Right lung (tissue), 5 donors: ENCODE data around the gene JMJD1C. TPM values are rescaled to one million over a fixed set of nuclear protein-coding genes. Genes with fewer than 3 reads are reported as not detected.

ENCODE experiments used
- DNase-seq, 2 donors: peaks; one replicate each; pipeline ENCODE4 v3.0.0-alpha.2; 2013
- polyA plus RNA-seq, 5 donors: library from polyadenylated mRNA; unstranded; fragments of 120-200 nt; gene quantifications; one replicate each; pipeline versions ENCODE4 v1.2.1 to v1.2.3, GENCODE V29; 2013; ENCODE audit warnings: inconsistent platforms in 1 of 5, low replicate concordance in 1 of 5; ENCODE audit not compliant: insufficient read length in 5 of 5, insufficient read depth in 1 of 5

Gene JMJD1C
- polyA plus RNA-seq, 5 donors = 72.1 to 130 (median 102) TPM

DNA sequence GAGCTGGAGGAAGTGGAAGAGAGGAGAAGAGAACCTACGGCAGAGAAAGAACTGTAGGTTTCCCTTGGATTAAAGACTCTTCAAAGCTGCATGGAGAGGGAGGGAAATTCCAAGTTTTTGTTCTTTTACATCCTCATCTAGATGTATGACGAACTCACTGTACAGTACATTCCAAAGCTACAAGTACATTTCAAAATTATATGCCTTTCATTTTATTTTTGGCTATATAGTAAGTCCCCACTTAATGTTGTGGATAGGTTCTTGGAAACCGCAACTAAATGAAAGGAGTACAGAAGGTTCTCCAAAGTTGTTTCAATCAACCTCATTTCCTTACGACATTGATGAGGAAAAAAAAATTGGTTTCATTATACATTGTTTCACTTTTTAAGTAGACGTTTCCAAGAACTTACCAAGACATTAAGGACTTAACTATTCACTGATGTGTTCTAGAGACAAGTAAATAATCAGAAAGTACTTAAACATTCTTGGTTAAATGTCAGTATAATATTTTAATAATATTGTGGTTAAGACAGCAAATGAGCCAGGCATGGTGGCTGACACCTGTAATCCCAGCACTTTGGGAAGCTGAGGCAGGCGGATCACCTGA lies 16.1 kb upstream of the JMJD1C start:
- DNase-seq = peak; percentile 21 to 23

DNA sequence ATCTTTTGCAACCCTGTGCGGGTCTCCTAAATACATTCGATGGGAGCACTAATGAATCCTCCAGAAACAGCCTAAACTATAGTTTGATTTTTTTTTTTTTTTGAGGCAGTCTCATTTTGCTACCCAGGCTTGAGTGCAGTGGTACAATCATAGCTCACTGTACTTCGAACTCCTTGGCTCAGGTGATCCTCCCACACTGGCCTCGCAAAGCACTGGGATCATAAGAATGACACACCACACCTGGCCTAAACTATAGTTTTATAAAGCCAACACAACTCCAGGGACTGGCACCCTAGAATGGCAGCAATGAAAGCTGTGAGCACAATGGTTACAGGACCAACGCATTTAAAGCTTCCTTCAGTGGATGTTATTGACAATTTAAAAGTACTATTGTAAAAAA lies 14.5 kb upstream of the JMJD1C start:
- DNase-seq = no peak

DNA sequence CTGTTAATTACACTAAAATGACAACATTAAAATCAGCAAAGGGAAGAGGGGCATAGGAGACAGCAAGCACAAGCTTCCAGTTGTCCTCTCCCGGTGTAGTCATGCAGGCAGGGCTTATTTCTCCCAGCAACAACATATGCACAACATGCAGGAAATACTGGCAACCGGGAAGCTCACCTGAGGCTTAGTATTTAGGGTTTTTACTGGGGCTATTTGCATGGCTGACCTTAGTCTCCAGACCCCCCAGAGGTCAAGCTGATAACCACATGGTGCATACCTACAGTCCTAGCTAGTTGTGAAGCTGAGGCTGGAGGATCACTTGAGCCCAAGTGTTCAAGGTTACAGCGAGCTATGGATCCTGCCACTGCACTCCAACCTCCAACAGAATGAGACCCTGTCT lies 12.8 kb upstream of the JMJD1C start:
- DNase-seq = no peak

DNA sequence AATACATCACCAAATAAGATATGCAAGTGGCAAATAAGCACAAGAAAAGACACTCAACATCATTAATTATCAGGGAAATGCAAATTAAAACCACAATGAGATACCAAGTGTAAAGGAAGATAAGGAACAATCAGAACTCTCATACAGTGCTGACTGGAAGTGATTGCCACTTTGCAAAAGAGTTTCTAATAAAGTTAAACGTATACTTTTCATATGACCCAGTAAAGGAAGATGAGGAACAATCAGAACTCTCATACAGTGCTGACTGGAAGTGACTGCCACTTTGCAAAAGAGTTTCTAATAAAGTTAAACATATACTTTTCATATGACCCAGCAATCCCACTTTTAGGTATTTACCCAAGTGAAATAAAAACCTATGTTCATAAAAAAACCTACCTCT lies 12.2 kb upstream of the JMJD1C start:
- no peak for DNase-seq

DNA sequence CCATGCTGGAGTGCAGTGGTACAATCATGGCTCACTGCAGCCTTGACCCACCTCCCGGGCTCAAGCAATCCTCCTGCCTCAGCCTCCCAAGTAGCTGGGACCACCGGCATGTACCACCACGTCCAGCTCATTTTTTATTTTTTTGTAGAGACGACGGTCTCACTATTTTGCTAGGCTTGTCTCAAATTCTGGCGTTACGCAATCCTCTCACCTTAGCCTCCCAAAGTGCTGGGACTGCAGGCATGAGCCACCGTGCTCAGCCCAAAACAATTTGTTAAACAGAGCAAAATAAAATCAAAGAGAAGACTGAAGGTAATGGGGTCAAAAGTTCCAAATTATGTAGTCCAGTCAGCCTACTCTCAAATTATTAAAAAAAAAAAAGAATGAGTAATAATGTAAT lies 8.7 kb upstream of the JMJD1C start:
- DNase-seq = no peak

DNA sequence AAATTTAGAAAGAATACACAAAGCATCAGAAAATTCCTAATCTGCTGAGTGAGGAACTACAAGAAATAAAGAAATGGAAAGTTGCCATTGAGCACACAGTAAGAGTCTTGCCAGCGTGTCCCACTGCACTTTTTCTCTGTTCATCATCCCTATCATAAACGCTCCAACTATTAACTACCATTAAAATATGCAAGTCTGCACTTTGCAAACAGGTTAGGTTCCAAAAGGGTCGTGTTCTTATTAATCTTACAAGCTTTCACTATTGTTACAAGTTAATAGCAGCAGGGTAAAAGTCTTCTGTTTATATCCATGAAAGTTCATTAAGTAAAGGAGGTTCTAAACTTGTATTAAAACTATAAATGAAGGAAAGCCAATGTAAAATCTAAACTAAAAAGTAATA lies 5.2 kb upstream of the JMJD1C start:
- no peak for DNase-seq

DNA sequence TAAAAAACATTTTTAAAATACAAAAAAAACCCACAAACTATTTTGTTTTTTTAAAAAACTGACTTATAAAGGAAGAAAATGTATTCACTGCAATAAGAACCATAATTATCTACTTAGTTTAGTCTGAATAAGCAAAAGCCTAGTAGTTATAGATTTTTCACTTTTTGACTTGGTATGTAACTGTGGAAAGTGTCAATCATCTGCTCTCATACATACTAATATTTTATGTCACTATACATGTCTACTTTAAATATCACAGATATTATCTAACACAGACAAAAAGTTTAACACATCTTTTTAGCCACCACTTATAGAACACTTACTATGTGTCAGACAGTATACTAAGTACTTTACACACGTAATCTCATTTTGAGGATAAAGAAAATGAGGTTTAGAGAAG lies 3.2 kb upstream of the JMJD1C start:
- no peak for DNase-seq

DNA sequence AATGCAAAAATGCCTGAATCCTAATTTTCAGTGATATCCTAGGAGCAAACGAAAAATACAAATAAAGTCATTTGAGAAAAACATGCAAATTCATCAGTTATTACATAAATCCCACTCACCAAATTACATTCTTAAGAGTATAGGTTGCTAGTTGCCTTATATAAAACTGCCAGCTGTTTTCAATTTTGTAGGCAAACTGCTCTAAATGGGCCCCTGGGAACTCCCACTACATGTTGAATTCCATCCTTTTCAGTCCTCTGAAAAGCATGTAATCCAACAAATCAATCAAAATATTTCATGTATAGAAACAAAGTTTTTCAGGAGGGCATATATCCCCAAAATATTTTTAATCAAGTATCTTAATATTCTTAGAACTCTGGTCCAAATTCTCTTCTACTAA lies 2.1 kb upstream of the JMJD1C start:
- no peak for DNase-seq

DNA sequence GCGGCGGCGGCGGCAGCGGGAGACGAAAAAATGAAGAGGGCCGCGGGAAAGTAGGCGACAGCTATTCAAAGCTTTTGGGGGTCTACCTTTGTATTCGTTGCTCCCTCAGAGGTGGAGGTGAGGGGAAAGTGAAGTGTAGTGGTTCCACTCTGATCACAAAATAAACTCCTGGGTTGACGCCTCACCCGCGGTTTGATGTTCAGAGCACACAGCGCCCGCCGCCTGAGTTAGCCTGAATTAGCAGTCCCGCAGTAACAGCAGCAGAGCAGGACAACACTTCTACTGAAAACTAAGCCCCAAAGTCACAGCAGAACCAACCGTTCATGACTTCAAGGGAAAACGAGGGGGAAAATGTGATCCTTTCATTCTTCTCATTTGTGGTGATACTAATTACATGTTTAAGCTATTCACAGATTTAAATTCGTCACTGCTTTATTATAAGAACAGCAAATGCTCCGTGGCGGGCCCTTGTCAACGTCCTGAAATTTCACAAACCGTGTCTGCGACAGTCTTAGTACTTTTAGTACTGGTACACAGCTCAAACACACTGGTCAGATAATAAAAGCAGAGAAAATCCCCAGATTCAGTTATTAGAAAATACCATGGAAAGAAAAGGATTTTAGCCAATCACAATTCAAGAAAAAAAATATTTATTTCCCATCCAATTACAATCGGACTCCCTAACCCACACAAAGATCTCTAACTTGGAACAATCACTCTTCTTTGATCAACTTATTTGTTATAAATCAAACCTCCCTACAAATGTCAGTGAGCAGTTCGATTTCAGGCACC lies 563 bp upstream of the JMJD1C start:
- peak in 1 of 2 donors; percentile 67 for DNase-seq

DNA sequence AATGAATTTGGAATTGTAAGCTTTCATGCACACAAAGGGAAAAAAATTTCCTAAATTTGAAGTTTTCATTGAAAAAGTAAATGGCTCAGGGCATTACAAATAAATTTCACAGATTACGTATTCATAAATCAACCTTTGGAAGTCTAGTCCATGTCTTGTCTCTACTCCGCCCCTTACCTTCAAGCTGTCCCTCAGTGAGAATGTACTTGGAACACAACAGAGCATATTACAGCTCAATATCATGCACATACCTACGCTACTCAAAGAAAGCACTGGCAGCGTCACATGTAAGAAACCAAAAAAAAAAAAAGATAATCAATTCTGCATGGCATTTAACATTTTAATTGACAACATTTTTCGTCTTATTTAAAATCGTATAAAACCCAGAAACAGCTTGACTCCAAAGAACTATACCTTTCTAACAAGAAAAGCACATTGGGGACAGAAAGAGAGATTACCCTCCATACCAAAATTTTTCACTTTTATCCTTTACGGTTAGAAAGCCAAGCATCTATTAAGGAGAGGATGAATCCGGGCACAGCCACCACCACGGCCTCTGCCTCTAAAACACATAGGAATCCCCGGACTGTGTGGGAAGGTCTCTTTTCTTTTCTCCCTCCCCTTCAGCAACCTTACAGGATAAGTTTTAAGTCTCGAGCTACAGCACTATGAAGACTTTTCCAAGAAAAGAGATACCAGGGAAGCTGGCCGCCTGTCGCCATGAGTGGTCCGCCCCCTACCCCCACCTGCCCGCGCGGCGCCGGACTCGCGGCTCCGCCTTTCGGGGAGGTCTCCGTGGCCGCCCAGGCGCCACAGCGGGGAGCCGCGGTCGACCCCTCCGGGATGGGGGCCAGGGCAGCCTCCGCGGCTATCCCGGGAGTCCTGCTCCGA lies 1.1 kb downstream of the JMJD1C start:
- peak in 1 of 2 donors; percentile 59 for DNase-seq

DNA sequence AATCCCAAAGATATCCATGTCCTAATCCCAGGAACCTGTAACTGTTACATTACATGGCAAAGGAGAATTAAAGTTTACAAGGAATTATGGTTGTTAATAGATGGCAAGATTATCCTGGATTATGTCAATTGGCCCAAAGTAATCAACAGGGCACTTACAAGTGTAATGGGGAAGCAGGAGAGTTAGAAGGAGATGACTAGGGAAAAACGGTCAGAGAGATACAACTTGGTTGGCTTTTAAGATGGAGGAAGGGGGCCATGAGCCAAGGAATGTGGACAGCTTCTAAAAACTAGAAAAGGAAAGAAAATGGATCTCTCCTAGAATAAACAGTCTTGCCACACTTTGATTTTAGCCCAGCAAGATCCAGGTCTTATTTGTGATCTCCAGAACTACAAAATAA lies 3.3 kb downstream of the JMJD1C start:
- DNase-seq = no peak

DNA sequence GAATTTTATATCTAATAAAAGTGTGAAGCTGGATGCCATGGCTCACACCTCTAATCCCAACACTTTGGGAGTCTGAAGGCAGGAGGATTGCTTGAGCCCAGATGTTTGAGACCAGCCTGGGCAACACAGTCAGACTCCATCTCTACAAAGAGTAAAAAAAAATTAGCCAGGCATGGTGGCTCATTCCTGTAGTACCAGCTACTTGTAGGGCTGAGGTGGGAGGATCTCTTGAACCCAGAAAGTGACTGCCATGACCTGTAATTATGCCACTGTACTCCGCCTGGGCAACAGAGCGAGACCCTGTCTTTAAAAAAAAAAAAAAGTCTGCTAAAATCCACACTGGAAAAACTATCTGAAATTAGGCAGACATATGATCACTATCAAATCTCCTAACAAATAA lies 7.6 kb downstream of the JMJD1C start:
- DNase-seq = no peak

DNA sequence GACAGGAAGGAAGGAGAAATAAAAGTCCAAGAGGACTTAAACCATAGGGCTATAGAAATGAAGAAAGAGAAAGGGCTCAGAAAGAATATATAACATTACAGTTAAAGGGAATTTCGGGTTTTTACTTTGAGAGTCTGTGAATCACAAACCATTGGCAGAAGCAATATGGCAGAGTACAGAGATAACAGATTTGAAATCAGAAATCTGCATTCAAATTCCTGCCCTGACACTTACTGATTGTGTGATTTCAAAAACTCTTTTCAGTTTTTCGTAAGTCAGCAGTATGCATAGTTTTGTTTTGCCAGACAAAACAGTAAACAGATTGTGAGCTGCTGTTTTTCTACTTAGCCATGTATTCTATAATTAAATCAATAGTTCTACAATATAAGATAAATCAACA lies 8.2 kb downstream of the JMJD1C start:
- DNase-seq = no peak

DNA sequence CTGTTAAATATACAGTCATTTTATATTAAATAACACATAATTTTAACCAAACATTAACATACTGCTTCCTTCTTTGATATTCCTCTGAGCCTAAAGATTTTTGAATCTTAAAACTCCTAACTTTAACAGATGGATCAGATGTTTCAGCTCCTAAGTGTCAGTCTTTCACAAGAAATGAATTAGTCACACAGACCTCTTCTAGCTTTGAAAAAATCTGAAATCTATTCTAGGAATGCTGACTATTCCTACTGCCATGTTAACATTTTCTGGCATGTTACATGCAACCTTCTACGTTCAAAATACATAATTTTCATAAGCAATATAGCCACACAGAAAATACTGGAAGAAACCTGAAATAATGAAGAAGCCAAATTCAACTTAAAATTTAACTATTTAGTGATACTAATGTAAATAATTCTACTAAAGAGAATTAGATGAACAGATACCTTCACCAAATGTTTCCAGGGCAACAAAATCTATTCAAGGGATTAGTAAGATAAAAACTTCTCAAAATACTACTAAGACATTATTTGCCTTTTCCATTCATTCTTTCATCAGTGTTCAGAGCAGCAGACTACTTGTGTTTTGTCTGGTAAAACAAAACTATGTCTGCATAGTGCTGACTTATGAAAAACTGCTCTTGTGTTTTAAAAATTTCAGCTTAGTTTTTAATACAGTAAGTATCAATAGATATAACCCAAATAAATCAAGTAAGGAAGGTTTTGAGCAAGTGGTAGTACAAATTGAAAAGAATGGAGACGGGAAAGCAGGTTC lies 9.2 kb downstream of the JMJD1C start:
- DNase-seq = no peak

DNA sequence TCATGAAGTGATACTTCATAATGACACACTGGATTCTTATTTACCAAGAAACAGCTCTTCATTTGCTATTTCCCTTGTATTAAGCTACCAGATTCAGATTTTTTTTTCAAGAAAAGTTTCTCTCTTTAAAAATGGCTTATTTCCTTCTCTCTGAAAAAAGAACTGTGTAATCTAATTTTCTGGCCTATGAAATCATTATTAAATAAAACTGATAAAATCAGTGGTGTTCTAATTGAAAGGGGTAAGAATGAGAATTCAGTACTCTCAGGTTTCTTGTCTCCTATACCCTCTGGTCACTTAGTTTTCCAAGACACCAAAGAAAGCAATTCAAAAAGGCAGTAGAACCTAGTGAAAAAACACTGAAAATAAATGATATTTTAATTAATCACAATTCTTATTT lies 10.3 kb downstream of the JMJD1C start:
- no peak for DNase-seq

DNA sequence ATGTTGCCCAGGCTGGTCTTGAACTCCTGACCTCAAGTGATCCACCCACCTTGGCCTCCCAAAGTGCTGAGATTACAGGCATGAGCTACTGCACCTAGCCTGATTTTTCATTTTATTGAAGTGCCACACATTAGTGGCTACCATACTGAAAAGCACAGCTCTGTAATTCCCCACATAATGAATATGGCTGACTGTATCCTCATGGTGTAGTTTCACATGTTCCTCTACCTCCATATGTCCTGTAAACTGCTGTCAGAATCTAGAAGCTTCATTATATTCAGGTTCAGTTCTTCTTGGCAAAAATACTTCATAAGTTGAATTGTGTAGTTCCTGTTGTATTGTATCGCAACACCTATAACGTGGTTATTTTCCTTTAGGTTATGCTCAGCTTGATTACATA lies 11.1 kb downstream of the JMJD1C start:
- no peak for DNase-seq

DNA sequence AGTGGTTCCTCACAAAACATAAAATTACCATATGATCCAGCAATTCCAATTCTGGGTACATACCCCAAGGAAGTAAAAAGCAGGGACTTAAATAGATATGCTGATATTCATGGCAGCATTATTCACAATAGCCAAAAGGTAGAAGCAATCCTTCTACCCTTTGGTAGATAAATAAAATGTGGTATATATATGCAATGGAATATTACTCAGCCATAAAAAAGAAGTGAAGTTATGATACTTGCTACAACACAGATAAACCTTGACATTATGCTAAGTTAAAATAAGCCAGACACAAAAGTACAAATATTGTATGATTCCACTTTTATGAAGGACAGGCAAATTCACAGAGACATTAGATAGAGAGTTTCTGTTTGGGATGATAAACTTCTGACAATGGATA lies 13.3 kb downstream of the JMJD1C start:
- DNase-seq = no peak

DNA sequence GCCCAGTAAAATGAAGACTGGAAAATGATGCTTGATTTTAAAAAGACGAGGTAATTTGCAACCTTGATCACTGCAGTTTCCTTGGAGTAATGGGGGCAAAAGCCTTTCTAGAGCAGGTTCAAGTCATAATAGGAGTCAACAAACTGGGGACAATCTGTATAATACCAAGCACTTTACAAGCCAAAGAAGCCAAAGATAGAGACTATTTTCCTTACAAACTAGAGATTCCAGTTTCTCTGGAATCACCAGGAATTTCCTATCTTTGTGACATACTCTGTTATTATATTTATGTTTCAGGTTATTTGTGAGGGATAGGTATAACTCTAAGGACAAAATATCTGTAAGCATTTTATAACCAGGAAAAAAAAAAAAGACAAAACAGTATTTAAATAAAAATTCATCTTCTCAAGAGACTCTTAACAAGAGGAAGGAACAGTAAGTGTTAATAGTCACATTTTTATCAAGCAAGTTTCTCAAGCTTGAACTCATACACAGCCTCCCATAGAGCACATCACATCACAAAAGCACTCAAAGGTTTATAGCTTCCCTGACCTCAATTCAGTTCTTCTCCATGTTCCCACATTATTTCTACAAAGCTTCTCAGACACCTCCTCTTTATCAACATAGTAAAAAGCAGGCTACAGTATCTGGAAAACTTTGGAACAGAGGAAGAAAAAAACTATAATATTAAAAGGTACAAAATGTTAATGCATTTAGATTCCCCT lies 18.9 kb downstream of the JMJD1C start:
- DNase-seq = no peak

DNA sequence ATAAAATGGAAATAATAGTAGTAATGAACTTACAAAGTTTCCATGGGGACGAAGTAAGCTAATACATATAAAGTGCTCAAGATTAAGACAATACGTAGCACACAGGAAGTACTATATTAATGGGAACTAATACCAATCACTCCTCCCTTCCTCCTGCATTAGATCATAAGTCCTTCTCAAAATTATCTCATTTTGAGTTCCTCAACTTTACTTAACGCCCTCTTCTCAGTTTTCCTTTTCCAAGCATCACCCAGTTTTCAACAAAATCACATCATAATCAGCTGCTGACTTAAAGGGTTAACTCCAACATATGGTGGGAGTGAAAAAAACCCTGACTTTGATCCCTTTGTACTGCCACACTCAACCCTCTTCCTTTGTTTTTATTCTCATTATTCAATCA lies 24.4 kb downstream of the JMJD1C start:
- no peak for DNase-seq

DNA sequence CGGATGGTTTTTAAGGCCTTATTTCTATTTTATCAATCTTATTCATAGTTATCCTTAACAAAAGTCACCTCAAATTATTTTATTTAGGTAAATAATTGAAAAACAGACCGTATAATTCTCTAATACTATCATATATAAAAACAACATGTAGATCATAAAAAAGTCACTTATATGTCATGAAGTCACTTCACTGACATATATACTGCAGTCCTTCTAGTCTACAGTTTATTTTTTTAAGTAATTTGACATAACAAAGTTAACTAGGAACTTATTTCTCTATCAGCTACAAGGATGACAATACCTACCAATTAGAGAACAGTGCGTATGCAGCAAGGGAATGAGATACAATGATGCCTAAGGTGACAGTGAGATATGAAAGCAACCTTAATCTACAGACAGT lies 26.2 kb downstream of the JMJD1C start:
- no peak for DNase-seq
